B cell (primary cell): ENCODE results near the gene CYB5R3. TPM values are rescaled to one million over a fixed set of nuclear protein-coding genes. Genes with fewer than 3 reads are reported as not detected.

Source experiments
- ATAC-seq: fragments of 200-7000 bp; cut with Tn5 transposase; one replicate; pipeline ENCODE4 v1.10.0; 2021; ENCODE audit warnings: low read depth, mild to moderate bottlenecking, moderate number of reproducible peaks, moderate library complexity
- CTCF ChIA-PET: fragments of 350-600 bp; sonication (Branson Sonifier 250); formaldehyde crosslinking; loops from one replicate; lab custom pipeline; 2021; ENCODE audit warnings: antibody characterized with exemption, inconsistent platforms; lab: Charles Lee
- POLR2A ChIA-PET: fragments of 350-600 bp; sonication (Branson Sonifier 250); formaldehyde crosslinking; loops from one replicate; lab custom pipeline; 2021; ENCODE audit warnings: antibody characterized with exemption; lab: Charles Lee
- DNase-seq: peaks from one replicate; pipeline ENCODE4 v3.0.0; 2013
- H2AFZ ChIP-seq: 2 replicates; pipeline ENCODE4 v1.6.1; 2012; ENCODE audit warnings: mild to moderate bottlenecking, low read depth, low read length; ENCODE audit not compliant: insufficient read depth, poor library complexity, severe bottlenecking
- H3K27ac ChIP-seq, 2 donors: 1 replicate in 1 of 2; 2 replicates in 1 of 2; pipeline ENCODE4 v1.5.1; 2012 to 2013; ENCODE audit warnings: low read length in 2 of 2, mild to moderate bottlenecking in 2 of 2, moderate library complexity in 1 of 2
- H3K27me3 ChIP-seq, 4 experiments: fragments of 200-600 bp in 1 of 4; sonication (generic) in 1 of 4; replicated peaks in 1 of 4; 1 replicate in 2 of 4; 2 replicates in 2 of 4; pipeline versions ENCODE4 v1.6.1 to v1.7.0; 2013 to 2016; ENCODE audit warnings: low read length in 3 of 4, mild to moderate bottlenecking in 2 of 4, mixed read lengths in 1 of 4, moderate library complexity in 1 of 4; ENCODE audit not compliant: insufficient read depth in 4 of 4, control insufficient read depth in 3 of 4; ENCODE audit errors: control extremely low read depth in 1 of 4
- H3K36me3 ChIP-seq, 2 experiments: replicated peaks in 1 of 2; 1 replicate in 1 of 2; 2 replicates in 1 of 2; pipeline versions ENCODE4 v1.6.1 to v1.7.1; 2013; ENCODE audit warnings: low read length in 1 of 2; ENCODE audit not compliant: insufficient read depth in 2 of 2, control insufficient read depth in 1 of 2; ENCODE audit errors: control extremely low read depth in 1 of 2, extremely low read depth in 1 of 2
- H3K4me1 ChIP-seq, 2 donors: fragments of 200-600 bp in 1 of 2; sonication (generic) in 1 of 2; 1 replicate in 1 of 2; 2 replicates in 1 of 2; pipeline versions ENCODE4 v1.5.1 to v1.6.1; 2013 to 2017; ENCODE audit warnings: low read length in 2 of 2; ENCODE audit not compliant: control insufficient read depth in 2 of 2, insufficient read depth in 2 of 2
- H3K4me2 ChIP-seq: replicated peaks from 2 replicates; pipeline ENCODE3; 2012; ENCODE audit warnings: mild to moderate bottlenecking, low read depth, low read length; ENCODE audit not compliant: poor library complexity, severe bottlenecking
- H3K4me3 ChIP-seq, 5 experiments: fragments of 200-600 bp in 1 of 5; sonication (generic) in 1 of 5; 1 replicate in 3 of 5; 2 replicates in 2 of 5; pipeline versions ENCODE4 v1.5.1 to v1.7.0; 2011 to 2016; ENCODE audit warnings: low read length in 4 of 5, mild to moderate bottlenecking in 4 of 5, low read depth in 2 of 5, control low read depth in 1 of 5, moderate library complexity in 1 of 5; ENCODE audit not compliant: insufficient read depth in 1 of 5; ENCODE audit errors: control extremely low read depth in 1 of 5, extremely low read depth in 1 of 5
- H3K79me2 ChIP-seq: fragments of 200-600 bp; sonication (generic); one replicate; pipeline ENCODE4 v1.6.0; 2016; ENCODE audit warnings: low read length; ENCODE audit not compliant: control insufficient read depth, insufficient read depth
- H3K9ac ChIP-seq: fragments of 200-600 bp; sonication (generic); 2 replicates; pipeline ENCODE4 v1.6.1; 2017; ENCODE audit warnings: mild to moderate bottlenecking, low read length, moderate library complexity
- H3K9me3 ChIP-seq, 3 donors: one replicate each; pipeline versions ENCODE4 v1.6.1 to v1.7.1; 2013; ENCODE audit warnings: low read length in 2 of 3; ENCODE audit not compliant: control insufficient read depth in 2 of 3, insufficient read depth in 1 of 3; ENCODE audit errors: control extremely low read depth in 1 of 3
- H4K20me1 ChIP-seq: 2 replicates; pipeline ENCODE4 v1.6.0; 2012; ENCODE audit warnings: mild to moderate bottlenecking, low read length; ENCODE audit not compliant: insufficient read depth, control insufficient read depth, poor library complexity, severe bottlenecking
- H3K27ac Mint-ChIP-seq: one replicate; pipeline ENCODE4 v1.8.0; 2021; ENCODE audit warnings: mixed read lengths
- H3K27me3 Mint-ChIP-seq: one replicate; pipeline ENCODE4 v1.8.0; 2021; ENCODE audit warnings: mixed read lengths
- H3K4me1 Mint-ChIP-seq: one replicate; pipeline ENCODE4 v1.8.0; 2021; ENCODE audit warnings: mixed read lengths
- H3K4me3 Mint-ChIP-seq: one replicate; pipeline ENCODE4 v1.8.0; 2021; ENCODE audit warnings: mixed read lengths
- H3K9me3 Mint-ChIP-seq: one replicate; pipeline ENCODE4 v1.8.0; 2022; ENCODE audit warnings: mixed read lengths; ENCODE audit not compliant: insufficient read depth
- EZH2 ChIP-seq: IDR thresholded peaks from 2 replicates; pipeline ENCODE4 v1.6.1; 2012; ENCODE audit warnings: borderline replicate concordance, low read depth, mild to moderate bottlenecking, moderate library complexity, low read length; ENCODE audit not compliant: insufficient read depth, poor library complexity, severe bottlenecking
- WGBS: methylation state at CpG from one replicate; pipeline ENCODE4 v1.1.5; 2013; ENCODE audit warnings: missing lambda C conversion rate; ENCODE audit not compliant: insufficient coverage; 5-methylcytosine and 5-hydroxymethylcytosine counted together
- intact Hi-C: fragments of 100-400 bp; cut with micrococcal nuclease; formaldehyde crosslinking; loops from one replicate; pipeline ENCODE4 v1.10.0; 2022
- polyA minus RNA-seq: library from RNA; depleted of rRNA, polyadenylated mRNA; stranded (reverse); fragments of >200 nt; gene quantifications from 2 replicates; pipeline ENCODE4 v1.2.3, GENCODE V29; 2012
- polyA plus RNA-seq: library from polyadenylated mRNA; depleted of rRNA; stranded (reverse); fragments of >200 nt; gene quantifications from 2 replicates; pipeline ENCODE4 v1.2.3, GENCODE V29; 2012
- total RNA-seq, 2 donors: library from RNA; stranded (reverse); fragments of 120-200 nt in 1 of 2; gene quantifications; 1 replicate in 1 of 2; 2 replicates in 1 of 2; pipeline versions ENCODE4 v1.2.3 to v1.2.4, GENCODE V29; 2013 to 2022
- TF ChIP-seq, protein P1 (sequence below): fragments of 200-600 bp; IDR thresholded peaks from one replicate; pipeline ENCODE4 v1.8.0; 2022; ENCODE audit warnings: antibody characterized with exemption, mild to moderate bottlenecking

Gene CYB5R3
- total RNA-seq (79.2 and 80.6 TPM in 2 replicates), polyA plus RNA-seq (40.3 and 60.8 TPM in 2 replicates), polyA minus RNA-seq (50.2 and 67.8 TPM in 2 replicates)
- 24.7 TPM for total RNA-seq (2013)

- CTCF ChIA-PET: interaction anchor here (0.5 to 2.3 kb wide), 3 partner anchors 14 to 104 kb away, joined by 3 to 10 read pairs (median 3); no protein-coding TSS in a partner anchor
- intact Hi-C loops: loop anchor here (1.0 to 2.0 kb wide), 2 partner anchors 13 to 34 kb away; no protein-coding TSS in a partner anchor
- peak within 1 kb of the TSS; percentile 99 for H3K4me2 ChIP-seq
- ATAC-seq (peak; percentile 78), DNase-seq (peak; percentile 83)
- TF ChIP-seq, protein P1, sequence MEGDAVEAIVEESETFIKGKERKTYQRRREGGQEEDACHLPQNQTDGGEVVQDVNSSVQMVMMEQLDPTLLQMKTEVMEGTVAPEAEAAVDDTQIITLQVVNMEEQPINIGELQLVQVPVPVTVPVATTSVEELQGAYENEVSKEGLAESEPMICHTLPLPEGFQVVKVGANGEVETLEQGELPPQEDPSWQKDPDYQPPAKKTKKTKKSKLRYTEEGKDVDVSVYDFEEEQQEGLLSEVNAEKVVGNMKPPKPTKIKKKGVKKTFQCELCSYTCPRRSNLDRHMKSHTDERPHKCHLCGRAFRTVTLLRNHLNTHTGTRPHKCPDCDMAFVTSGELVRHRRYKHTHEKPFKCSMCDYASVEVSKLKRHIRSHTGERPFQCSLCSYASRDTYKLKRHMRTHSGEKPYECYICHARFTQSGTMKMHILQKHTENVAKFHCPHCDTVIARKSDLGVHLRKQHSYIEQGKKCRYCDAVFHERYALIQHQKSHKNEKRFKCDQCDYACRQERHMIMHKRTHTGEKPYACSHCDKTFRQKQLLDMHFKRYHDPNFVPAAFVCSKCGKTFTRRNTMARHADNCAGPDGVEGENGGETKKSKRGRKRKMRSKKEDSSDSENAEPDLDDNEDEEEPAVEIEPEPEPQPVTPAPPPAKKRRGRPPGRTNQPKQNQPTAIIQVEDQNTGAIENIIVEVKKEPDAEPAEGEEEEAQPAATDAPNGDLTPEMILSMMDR: no peak
- no peak for TF ChIP-seq EZH2
- peaks cover 42% of the 10 kb centered on the region for H4K20me1 ChIP-seq
- H3K36me3 ChIP-seq: peaks cover 0 to 3% of the 10 kb centered on the region in 2 experiments
- WGBS: 7% methylated on average over 66 of the region's 81 CpGs
- no peaks in the 10 kb centered on the region for H3K27me3 ChIP-seq
- H3K9ac ChIP-seq: peak within 1 kb of the TSS; percentile 96
- Mint-ChIP-seq H3K4me3 (peak within 1 kb of the TSS; percentile 99), H3K27ac (peak within 1 kb of the TSS; percentile 98), H3K9me3 (no peaks in the 10 kb centered on the region), H3K27me3 (no peaks in the 10 kb centered on the region), H3K4me1 (peaks cover 54% of the 10 kb centered on the region)
- peaks cover 67% of the 10 kb centered on the region for H3K79me2 ChIP-seq
- peak within 1 kb of the TSS; percentile 87 for H2AFZ ChIP-seq
- peak within 1 kb of the TSS; percentile 72 to 86 (median 82) for H3K4me3 ChIP-seq
- peaks cover 47 to 59% of the 10 kb centered on the region in 2 donors for H3K4me1 ChIP-seq
- POLR2A ChIA-PET: interaction anchor here (0.5 to 2.0 kb wide), 4 partner anchors 27 to 286 kb away, joined by 3 to 23 read pairs (median 8); partner anchors contain the start of gene POLDIP3
- peak within 1 kb of the TSS; percentile 85 to 88 for H3K27ac ChIP-seq
- no peaks in the 10 kb centered on the region for H3K9me3 ChIP-seq
Measured at GRCh38 chr22:42649246-42650099, at the start of gene CYB5R3. Gene CYB5R3, minus strand, starts transcription at chr22:42649392. Its CDS starts 77 bp downstream, at chr22:42649315.

GRCh38 chr22:42697542-42698013, 48.4 kb upstream of the CYB5R3 start:
- Histone ChIP-seq H4K20me1 (no peaks in the 10 kb centered on the region), H3K27me3 (peaks cover 0 to 2% (median 0%) of the 10 kb centered on the region in 4 experiments), H3K36me3 (no peaks in the 10 kb centered on the region), H3K4me1 (peaks cover 8 to 17% of the 10 kb centered on the region in 2 donors), H3K9me3 (no peaks in the 10 kb centered on the region), H2AFZ (no peak overlapping the region), H3K4me2 (no peak overlapping the region), H3K79me2 (peaks cover 2% of the 10 kb centered on the region), H3K9ac (no peak overlapping the region), H3K4me3 (no peak overlapping the region), H3K27ac (no peak overlapping the region)
- intact Hi-C loops: no loop called here
- no peak for ATAC-seq
- Mint-ChIP-seq H3K4me3 (no peak overlapping the region), H3K27me3 (no peaks in the 10 kb centered on the region), H3K9me3 (no peaks in the 10 kb centered on the region), H3K27ac (no peak overlapping the region), H3K4me1 (peaks cover 20% of the 10 kb centered on the region)
- DNase-seq: no peak
- no peak for TF ChIP-seq EZH2
- TF ChIP-seq, protein P1: no peak
- CTCF ChIA-PET: no interaction called here
- POLR2A ChIA-PET: no interaction called here
- 96% methylated on average over 11 of the region's 16 CpGs for WGBS
